HL-60 (cell line): ENCODE data around the gene LRRK1.

Experiments
- CTCF ChIP-seq: IDR thresholded peaks from one replicate; pipeline ENCODE4 v1.5.1; 2011; ENCODE audit warnings: low read length, control low read depth, inconsistent platforms; ENCODE audit not compliant: insufficient read depth
- POLR2AphosphoS5 ChIP-seq: IDR thresholded peaks from 2 replicates; pipeline ENCODE4 v1.6.1; 2012; ENCODE audit warnings: low read depth

DNA sequence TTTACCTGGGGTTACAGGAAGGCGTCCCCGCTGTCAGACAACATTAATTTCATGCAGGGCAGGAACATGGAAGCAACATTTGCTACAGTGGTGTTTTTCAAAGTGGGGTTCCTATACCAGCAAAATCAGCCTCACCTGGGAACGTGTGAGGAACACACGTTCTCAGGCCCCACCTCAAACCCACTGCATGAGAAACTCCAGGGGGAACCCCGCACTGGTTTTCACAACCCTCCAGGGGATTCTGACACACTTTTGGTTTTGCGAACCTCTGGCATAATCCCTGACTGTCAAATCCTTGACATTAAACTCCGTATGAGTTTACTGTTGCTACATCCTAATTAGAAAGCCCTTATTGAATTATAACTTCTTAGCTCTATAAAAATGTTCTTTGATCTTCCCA lies 127.7 kb downstream of the LRRK1 start:
- TF ChIP-seq POLR2AphosphoS5 (no peak), CTCF (no peak)
